K562 (cell line): Measurements from ENCODE around the gene NFATC2. TPM values are rescaled to one million over a fixed set of nuclear protein-coding genes. Genes with fewer than 3 reads are reported as not detected.

Source experiments
- SMAD1 ChIP-seq: fragments of 150-350 bp; IDR thresholded peaks from 2 replicates; pipeline ENCODE4 v1.6.1; 2014; ENCODE audit warnings: low read length, low read depth; ENCODE audit not compliant: partially characterized antibody
- U2AF1 ChIP-seq: fragments of 200-400 bp; formaldehyde crosslinking; optimal IDR thresholded peaks from 2 replicates; pipeline ENCODE3; 2017; ENCODE audit warnings: mild to moderate bottlenecking, low read depth, low read length, moderate library complexity
- YBX1 ChIP-seq: fragments of 450-650 bp; IDR thresholded peaks from 2 replicates; pipeline ENCODE4 v1.7.1; 2016; ENCODE audit warnings: mild to moderate bottlenecking
- polyA plus RNA-seq, 8 experiments: library from polyadenylated mRNA; depleted of rRNA in 4 of 8; stranded (reverse) in 5 of 8; unstranded in 3 of 8; fragments of >200 nt; fragmentation: Nextera tagmentation in 2 of 8; fragmentation: Illumina TruSeq in 1 of 8; extraction: Ambion mirVana in 2 of 8; extraction: Trizol in 1 of 8; gene quantifications; 2 replicates each; pipeline versions ENCODE4 v1.2.1 to v1.2.3, GENCODE V29; 2011 to 2014; ENCODE audit warnings: inconsistent platforms in 1 of 8, missing spikeins in 1 of 8
- total RNA-seq, 7 experiments: library from RNA; depleted of rRNA in 6 of 7; stranded (reverse); fragments of >200 nt in 6 of 7; fragmentation: Illumina TruSeq in 2 of 7; extraction: Trizol in 2 of 7; gene quantifications; 2 replicates each; pipeline versions ENCODE4 v1.2.1 to v1.2.3, GENCODE V29; 2011 to 2021; ENCODE audit warnings: low replicate concordance in 1 of 7
- TF ChIP-seq, protein P1 (sequence below): fragments of 450-650 bp; IDR thresholded peaks from 2 replicates; pipeline ENCODE4 v1.6.1; 2016; ENCODE audit warnings: mild to moderate bottlenecking, moderate library complexity

Gene NFATC2
- total and polyA plus RNA-seq, 9 of the 15 experiments (the other 6 are each of a cell fraction or from before 2014, with no cell fraction given), result 1.9 to 11.2 (median 3.0) TPM

DNA sequence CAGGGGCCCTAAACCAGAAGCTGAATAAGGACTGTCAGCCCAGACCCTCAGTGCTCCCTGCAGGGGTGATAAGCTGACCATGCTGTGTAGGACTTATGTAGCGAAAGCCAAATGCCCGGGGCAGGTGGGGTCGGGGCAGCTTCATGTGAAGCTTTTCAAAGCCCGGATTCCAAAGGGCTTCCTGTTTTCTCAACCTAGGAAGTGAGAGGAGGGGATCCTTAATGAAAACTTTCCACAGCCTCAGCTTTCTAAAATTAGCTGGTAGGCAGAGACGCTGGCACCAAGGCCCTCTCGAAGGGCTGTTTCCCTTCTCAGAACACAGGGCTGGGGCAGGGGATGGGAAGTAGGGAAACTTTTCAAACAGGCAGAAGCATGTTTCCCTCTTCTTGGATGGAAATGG lies 148.9 kb downstream of the NFATC2 start (continued):
- TF ChIP-seq, protein P1, sequence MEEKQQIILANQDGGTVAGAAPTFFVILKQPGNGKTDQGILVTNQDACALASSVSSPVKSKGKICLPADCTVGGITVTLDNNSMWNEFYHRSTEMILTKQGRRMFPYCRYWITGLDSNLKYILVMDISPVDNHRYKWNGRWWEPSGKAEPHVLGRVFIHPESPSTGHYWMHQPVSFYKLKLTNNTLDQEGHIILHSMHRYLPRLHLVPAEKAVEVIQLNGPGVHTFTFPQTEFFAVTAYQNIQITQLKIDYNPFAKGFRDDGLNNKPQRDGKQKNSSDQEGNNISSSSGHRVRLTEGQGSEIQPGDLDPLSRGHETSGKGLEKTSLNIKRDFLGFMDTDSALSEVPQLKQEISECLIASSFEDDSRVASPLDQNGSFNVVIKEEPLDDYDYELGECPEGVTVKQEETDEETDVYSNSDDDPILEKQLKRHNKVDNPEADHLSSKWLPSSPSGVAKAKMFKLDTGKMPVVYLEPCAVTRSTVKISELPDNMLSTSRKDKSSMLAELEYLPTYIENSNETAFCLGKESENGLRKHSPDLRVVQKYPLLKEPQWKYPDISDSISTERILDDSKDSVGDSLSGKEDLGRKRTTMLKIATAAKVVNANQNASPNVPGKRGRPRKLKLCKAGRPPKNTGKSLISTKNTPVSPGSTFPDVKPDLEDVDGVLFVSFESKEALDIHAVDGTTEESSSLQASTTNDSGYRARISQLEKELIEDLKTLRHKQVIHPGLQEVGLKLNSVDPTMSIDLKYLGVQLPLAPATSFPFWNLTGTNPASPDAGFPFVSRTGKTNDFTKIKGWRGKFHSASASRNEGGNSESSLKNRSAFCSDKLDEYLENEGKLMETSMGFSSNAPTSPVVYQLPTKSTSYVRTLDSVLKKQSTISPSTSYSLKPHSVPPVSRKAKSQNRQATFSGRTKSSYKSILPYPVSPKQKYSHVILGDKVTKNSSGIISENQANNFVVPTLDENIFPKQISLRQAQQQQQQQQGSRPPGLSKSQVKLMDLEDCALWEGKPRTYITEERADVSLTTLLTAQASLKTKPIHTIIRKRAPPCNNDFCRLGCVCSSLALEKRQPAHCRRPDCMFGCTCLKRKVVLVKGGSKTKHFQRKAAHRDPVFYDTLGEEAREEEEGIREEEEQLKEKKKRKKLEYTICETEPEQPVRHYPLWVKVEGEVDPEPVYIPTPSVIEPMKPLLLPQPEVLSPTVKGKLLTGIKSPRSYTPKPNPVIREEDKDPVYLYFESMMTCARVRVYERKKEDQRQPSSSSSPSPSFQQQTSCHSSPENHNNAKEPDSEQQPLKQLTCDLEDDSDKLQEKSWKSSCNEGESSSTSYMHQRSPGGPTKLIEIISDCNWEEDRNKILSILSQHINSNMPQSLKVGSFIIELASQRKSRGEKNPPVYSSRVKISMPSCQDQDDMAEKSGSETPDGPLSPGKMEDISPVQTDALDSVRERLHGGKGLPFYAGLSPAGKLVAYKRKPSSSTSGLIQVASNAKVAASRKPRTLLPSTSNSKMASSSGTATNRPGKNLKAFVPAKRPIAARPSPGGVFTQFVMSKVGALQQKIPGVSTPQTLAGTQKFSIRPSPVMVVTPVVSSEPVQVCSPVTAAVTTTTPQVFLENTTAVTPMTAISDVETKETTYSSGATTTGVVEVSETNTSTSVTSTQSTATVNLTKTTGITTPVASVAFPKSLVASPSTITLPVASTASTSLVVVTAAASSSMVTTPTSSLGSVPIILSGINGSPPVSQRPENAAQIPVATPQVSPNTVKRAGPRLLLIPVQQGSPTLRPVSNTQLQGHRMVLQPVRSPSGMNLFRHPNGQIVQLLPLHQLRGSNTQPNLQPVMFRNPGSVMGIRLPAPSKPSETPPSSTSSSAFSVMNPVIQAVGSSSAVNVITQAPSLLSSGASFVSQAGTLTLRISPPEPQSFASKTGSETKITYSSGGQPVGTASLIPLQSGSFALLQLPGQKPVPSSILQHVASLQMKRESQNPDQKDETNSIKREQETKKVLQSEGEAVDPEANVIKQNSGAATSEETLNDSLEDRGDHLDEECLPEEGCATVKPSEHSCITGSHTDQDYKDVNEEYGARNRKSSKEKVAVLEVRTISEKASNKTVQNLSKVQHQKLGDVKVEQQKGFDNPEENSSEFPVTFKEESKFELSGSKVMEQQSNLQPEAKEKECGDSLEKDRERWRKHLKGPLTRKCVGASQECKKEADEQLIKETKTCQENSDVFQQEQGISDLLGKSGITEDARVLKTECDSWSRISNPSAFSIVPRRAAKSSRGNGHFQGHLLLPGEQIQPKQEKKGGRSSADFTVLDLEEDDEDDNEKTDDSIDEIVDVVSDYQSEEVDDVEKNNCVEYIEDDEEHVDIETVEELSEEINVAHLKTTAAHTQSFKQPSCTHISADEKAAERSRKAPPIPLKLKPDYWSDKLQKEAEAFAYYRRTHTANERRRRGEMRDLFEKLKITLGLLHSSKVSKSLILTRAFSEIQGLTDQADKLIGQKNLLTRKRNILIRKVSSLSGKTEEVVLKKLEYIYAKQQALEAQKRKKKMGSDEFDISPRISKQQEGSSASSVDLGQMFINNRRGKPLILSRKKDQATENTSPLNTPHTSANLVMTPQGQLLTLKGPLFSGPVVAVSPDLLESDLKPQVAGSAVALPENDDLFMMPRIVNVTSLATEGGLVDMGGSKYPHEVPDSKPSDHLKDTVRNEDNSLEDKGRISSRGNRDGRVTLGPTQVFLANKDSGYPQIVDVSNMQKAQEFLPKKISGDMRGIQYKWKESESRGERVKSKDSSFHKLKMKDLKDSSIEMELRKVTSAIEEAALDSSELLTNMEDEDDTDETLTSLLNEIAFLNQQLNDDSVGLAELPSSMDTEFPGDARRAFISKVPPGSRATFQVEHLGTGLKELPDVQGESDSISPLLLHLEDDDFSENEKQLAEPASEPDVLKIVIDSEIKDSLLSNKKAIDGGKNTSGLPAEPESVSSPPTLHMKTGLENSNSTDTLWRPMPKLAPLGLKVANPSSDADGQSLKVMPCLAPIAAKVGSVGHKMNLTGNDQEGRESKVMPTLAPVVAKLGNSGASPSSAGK, result no peak
- TF ChIP-seq U2AF1, result no peak
- TF ChIP-seq SMAD1, result no peak
- no peak for TF ChIP-seq YBX1
